Mucosa of gallbladder (tissue), 1 donor: ENCODE data around the gene BRME1. TPM values are rescaled to one million over a fixed set of nuclear protein-coding genes. Genes with fewer than 3 reads are reported as not detected.

Experiments
- DNase-seq: peaks from one replicate; pipeline ENCODE4 v3.0.0-alpha.2; 2020; ENCODE audit warnings: low spot score
- total RNA-seq: library from RNA; stranded (reverse); gene quantifications from one replicate; pipeline ENCODE4 v1.2.1, GENCODE V29; 2021
- donor health status: DM: no; HTN: no; CAD: no.

The BRME1 gene
- total RNA-seq = 2.6 TPM

DNA sequence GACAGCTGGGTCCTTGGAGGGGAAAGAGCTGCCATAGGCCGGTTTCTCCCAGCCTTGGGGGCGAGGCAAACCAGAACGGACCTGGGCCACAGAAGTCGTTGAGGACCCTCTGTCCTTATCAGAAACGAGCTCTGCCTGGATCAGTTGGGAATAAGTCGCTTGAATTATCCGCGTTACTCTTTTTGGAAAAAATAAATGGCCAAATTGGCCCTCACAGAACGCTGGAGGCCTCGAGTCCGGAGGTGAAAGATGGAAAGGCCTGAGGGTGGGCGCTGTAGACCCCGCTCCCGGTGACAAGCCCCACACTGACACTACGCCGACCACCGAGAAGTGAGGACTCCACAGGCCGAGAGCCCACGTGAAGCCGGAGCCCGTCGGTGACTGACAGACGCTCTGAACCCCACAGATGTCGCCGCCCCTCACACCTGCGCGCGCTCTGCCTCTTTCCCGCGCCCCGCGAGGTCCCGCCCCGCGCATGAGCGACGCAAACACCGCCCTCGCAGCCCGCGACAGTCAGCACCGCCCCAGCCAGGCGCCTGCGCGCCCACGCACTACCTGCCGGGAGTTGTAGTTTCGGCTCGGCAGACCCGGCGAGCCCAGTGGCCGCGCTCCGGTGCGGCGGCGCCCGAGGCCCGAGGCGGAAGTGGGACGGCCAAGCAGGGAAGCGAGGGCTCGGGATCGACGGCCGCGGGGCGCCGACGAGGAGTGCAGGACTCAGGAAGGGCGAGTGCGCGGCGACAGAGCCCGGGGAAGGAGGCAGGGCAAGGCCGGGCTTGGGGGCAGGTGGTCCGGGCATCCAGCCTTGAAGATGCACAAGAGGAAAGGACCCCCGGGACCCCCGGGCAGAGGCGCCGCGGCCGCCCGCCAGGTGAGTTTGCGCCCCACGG lies at the start of gene BRME1, which contains the start of gene CC2D1A:
Gene BRME1, minus strand, starts transcription at position 484 of the 887 bp plus-strand sequence. CDS start 1,225 bp downstream, outside the sequence.
Gene CC2D1A, plus strand, starts transcription at position 568 of the 887 bp plus-strand sequence. Its CDS starts 241 bp downstream, at position 809.
- DNase-seq = peak; percentile 93

DNA sequence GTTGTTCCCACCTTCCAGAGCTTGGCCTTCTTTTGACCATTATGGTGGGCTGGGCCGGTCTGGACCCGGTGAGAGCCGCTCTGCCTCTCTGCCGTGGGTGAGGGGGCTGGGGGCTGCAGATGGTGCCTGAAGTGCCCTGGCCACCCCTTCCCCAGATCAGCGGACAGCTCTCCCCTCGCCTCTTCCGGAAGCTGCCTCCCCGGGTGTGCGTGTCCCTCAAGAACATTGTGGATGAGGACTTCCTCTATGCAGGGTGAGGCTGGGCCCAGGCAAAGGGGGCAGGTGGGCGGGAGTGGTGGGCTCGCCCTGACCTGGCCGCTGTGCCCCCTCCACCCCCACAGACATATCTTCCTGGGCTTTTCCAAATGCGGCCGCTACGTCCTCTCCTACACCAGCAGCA lies 48.3 kb upstream of the BRME1 start:
- no peak for DNase-seq

DNA sequence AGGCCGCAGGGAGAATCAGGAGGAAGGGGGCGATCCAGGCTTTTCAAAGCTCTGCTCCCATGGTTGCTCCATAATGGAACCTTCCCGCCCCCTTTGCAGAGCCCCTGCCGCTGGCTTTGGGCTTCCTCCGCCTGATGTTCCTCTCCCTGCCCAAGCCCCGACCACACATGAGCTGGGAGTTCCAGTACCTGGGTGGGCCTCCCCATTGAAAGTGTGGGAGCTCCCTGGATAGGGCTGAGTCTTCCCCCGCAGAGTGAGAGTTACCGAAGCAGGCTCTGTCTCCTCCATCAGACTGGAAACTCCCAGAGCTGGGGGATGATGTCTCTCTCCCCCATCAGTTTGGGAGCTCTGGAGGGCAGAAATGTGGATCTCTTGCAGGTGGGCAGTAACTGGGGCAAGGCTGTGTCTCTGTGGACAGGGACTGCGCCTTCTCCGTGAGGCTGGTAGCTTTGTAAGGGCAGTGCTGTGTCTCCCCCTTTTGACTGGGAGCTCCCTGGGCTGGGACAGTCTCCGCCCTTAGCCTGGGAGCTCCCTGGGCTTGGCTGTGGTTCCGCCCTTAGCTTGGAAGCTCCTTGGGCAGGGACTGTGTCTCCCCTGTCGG lies 47.1 kb upstream of the BRME1 start:
- no peak for DNase-seq

GRCh38 chr19:13952154-13952930 lies 46.4 kb upstream of the BRME1 start, which contains the start of gene DCAF15:
Gene DCAF15, plus strand, starts transcription at chr19:13952509. Its CDS starts 4 bp downstream, at chr19:13952513.
- peak; percentile 100 for DNase-seq

GRCh38 chr19:13951799-13952153 lies 45.9 kb upstream of the BRME1 start:
- no peak for DNase-seq

DNA sequence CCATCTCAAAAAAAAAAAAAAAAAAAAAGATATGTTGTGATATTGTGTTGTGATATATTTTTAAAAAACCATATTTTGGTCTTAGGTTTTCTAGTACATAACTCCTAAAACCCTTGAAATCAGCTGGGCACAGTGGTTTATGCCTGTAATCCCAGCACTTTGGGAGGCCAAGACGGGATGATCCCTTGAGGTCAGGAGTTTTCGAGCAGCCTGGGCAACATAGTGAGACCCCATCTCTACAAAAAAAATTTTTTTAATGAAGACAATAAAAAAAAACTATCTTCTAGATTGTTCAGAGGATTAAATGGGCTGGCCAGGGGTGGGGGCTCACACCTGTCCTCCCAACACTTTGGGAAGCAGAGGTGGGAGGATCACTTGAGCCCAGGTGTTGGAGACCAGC lies 45.1 kb upstream of the BRME1 start:
- no peak for DNase-seq

- no peak for DNase-seq
Measured at GRCh38 chr19:13946414-13946813, 40.5 kb upstream of the BRME1 start.

DNA sequence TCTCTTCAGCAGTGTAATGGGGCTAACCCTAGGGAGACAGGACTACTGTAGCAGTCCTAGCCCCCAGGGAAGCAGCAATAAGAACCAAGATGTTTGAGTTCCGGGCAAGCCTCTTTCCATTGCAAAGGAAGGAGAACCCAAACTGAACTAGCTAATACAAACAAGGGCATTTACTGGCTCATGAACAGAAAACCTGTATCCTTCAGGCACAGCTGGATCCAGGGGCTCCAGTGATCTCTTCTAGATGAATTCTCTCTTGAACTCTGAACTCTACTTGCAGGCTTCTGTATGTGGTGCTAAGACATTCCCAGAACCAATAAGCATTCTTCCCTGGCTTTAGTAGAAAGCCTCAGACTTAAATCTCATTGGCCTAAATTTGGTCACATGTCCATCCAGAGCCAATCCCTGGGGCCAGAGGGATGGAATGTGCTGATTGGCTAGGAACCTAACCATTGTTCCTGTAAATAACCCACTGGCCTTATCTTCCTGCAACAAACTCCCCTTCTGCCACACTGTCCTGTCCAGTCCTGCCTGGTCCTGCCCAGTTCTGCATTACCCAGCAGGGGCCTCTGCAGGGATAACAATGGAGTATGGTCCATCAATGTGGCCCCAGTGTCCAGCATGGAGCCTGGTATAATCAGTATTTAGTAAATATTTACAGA lies 36.2 kb upstream of the BRME1 start:
- no peak for DNase-seq

- DNase-seq = no peak
Measured at GRCh38 chr19:13938301-13939064, 32.6 kb upstream of the BRME1 start, which contains the start of gene PODNL1. Gene PODNL1, minus strand, starts transcription at chr19:13938417. Its CDS starts 236 bp downstream, at chr19:13938181.

DNA sequence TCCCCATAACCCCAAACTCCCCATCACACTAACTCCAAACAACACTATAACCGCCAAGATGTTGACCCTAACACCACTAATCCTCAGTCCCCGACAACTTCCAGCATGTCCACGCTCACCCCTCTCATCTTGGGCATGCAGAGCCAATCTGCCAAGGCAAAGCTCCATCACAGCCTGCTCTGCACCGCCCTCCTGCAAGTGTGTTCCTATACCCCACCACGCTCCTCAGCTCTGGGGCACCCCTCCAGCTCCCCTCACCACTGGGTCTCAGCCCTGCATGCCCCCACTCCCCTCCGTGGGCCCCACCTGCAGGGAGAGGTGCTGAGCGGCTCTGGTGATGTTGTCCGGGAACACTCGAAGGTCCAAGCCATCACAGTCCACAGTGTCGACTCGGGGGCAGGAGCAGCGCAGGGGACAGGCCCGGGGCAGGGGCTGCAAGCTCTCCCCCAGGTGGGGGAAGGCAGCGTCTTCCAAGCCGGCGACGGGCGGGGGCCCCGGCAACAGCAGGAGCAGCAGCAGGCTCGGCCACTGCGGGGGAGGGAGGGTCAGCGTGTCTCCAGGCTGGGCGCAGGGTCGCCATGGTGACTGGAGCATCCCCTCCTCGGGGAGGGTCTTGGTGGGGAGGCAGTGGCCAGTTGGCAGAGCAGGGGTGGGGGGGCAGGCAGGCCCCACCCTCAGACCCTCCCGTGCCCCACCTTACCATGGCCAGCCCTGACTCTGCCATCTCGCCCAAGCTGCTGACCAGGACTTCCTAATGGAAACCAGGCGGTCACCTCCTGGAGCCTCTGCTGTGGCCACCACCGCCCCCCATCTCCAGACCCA lies 31.8 kb upstream of the BRME1 start:
- no peak for DNase-seq

- no peak for DNase-seq
Measured at GRCh38 chr19:13935765-13936510, 30.0 kb upstream of the BRME1 start.

DNA sequence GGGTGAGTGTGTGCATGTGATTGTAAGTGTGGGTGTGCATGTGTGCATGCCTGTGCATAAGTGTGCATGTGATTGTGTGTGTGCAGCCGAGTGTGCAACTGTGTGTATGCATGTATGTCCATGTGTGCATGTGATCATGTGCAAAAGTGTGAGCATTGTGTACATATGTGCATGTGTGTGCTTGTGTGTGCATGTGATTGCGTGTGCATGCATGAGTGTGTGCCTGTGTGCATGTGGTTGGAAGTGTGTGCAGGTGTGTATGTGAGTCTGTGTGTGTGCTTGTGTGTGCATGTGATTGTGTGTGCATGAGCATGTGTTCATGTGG lies 28.8 kb upstream of the BRME1 start:
- DNase-seq = no peak

GRCh38 chr19:13932911-13933393 lies 27.0 kb upstream of the BRME1 start:
- DNase-seq = no peak

GRCh38 chr19:13932149-13932637 lies 26.3 kb upstream of the BRME1 start:
- no peak for DNase-seq

DNA sequence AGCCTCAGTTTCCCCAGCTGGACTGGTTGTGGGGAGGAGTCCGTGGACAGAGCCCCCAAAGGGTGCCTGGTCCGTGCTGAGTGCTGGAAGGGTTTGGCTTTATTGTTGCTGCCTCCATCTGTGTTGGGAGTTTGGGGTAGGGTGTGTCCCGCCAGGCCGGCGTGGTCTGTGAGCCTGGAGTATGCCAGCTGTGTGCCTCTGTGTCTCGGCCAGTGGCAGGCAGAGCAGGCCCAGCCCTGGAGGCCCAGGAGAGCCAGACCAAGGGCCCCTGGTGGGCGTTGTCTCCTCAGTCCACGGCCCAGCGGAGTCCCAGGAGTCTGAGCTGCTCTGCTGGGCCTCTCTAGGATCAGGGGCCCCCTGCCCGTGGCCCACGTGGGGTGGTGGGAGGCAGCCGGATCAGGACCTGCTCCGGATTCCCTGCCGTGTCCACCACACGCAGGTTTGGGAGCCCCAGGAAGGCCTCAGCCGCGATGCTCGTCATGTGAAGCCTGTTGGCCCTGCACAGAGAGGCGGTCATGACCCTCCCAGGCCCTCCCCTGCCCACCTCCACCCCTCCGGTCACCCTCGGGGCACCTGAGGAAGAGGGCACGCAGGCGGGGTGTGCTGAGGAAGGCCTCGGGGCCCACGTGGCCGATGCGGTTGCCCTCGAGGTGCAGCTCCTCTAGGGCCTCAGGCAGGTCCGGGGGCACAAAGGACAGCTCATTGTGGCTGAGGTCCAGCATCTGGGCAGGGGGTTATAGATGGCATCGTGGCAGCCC lies 25.7 kb upstream of the BRME1 start:
- no peak for DNase-seq

- DNase-seq = no peak
Measured at GRCh38 chr19:13930402-13930801, 24.5 kb upstream of the BRME1 start.

GRCh38 chr19:13929956-13930355 lies 24.0 kb upstream of the BRME1 start:
- DNase-seq = no peak

GRCh38 chr19:13929340-13929739 lies 23.4 kb upstream of the BRME1 start:
- no peak for DNase-seq
